A549 (cell line): ENCODE data around the gene OCIAD2.

Experiments used
- CEBPB ChIP-seq, 2 experiments: fragments of >200 bp in 1 of 2; sonication (Bioruptor Twin) in 1 of 2; formaldehyde crosslinking in 1 of 2; IDR thresholded peaks; 2 replicates each; pipeline ENCODE4 v1.6.1; 2012 to 2016
- CHD2 ChIP-seq: fragments of 150-350 bp; IDR thresholded peaks from 2 replicates; pipeline ENCODE4 v1.6.1; 2014; ENCODE audit warnings: low read length; ENCODE audit not compliant: partially characterized antibody
- FOSB ChIP-seq: fragments of 250-450 bp; sonication (Bioruptor Pico); IDR thresholded peaks from 2 replicates; pipeline ENCODE4 v1.5.0; 2020; ENCODE audit warnings: mild to moderate bottlenecking, moderate library complexity
- HES2 ChIP-seq: fragments of >200 bp; sonication (Bioruptor Twin); formaldehyde crosslinking; IDR thresholded peaks from 2 replicates; pipeline ENCODE4 v1.6.1; 2016
- JUNB ChIP-seq: fragments of >200 bp; sonication (Bioruptor Twin); formaldehyde crosslinking; IDR thresholded peaks from 2 replicates; pipeline ENCODE4 v1.6.1; 2016
- MYC ChIP-seq: IDR thresholded peaks from 2 replicates; pipeline ENCODE4 v1.6.1; 2012; ENCODE audit warnings: mild to moderate bottlenecking, inconsistent platforms, low read length, improper control_type of control experiment, borderline replicate concordance
- NPAS2 ChIP-seq: fragments of 250-450 bp; sonication (Bioruptor Pico); IDR thresholded peaks from 2 replicates; pipeline ENCODE4 v1.8.0; 2022; ENCODE audit warnings: mild to moderate bottlenecking, moderate library complexity, borderline replicate concordance
- NR3C1 ChIP-seq: fragments of >200 bp; sonication (Bioruptor Twin); formaldehyde crosslinking; IDR thresholded peaks from 3 replicates; pipeline ENCODE4 v1.6.1; 2017
- POLR2A ChIP-seq: IDR thresholded peaks from 2 replicates; pipeline ENCODE4 v1.6.1; 2012; ENCODE audit warnings: mild to moderate bottlenecking, low read length
- POLR2AphosphoS2 ChIP-seq: conservative IDR thresholded peaks from 2 replicates; pipeline ENCODE4 v1.6.1; 2012; ENCODE audit warnings: low read length, improper control_type of control experiment, inconsistent platforms
- RAD21 ChIP-seq, 2 experiments: fragments of >200 bp in 1 of 2; sonication (Bioruptor Twin) in 1 of 2; formaldehyde crosslinking in 1 of 2; IDR thresholded peaks in 1 of 2; conservative IDR thresholded peaks in 1 of 2; 2 replicates in 1 of 2; 3 replicates in 1 of 2; pipeline ENCODE4 v1.6.1; 2012 to 2018; ENCODE audit warnings: inconsistent platforms in 1 of 2
- ZFP36 ChIP-seq: fragments of 450-650 bp; IDR thresholded peaks from 2 replicates; pipeline ENCODE4 v1.6.1; 2014; ENCODE audit warnings: borderline replicate concordance; ENCODE audit not compliant: partially characterized antibody
- TF ChIP-seq, protein P1 (sequence below): fragments of >200 bp; sonication (Bioruptor Twin); formaldehyde crosslinking; IDR thresholded peaks from 3 replicates; pipeline ENCODE4 v1.5.1; 2016
- TF ChIP-seq, protein P2 (sequence below): fragments of 450-650 bp; IDR thresholded peaks from 2 replicates; pipeline ENCODE4 v1.6.1; 2014; ENCODE audit warnings: antibody characterized with exemption

DNA sequence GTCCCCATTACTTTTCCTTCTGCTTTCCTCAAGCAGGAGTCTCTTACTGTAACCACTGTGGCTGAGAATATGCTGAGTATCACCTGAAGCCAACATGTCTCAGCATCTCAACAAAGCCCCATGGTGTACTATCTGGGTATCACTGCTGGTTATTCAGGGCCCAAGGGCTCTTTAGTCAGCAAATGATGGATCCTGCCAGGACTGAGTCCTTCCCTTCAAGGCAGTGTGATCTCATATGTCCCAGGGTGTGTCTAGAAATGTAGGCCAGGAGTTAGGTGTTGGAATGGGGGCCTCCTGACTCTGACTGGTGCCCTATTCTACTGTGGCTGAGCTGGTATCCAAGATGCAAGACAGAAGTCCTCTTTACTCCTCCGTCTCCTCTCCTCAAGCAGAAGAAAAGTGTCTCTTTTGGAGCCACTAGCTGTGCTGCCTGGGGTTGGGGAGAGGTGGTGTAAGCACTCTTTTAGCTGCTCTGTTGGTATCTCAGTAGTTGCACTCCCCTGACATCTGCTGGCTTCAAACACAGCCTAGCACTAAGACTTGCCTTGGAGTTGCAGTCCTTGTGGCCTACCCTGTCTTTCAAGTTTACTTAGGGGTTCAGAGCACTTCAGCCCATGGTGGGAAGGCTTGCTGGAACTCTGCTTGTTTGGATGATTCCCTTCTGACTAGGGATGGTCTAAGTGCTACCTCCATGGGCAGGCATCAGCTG lies 28.6 kb downstream of the OCIAD2 start:
- no peak for TF ChIP-seq FOSB (CRISPR knock-in tag)
- TF ChIP-seq NPAS2 (CRISPR knock-in tag): no peak
- no peak for TF ChIP-seq POLR2A
- TF ChIP-seq, protein P1, sequence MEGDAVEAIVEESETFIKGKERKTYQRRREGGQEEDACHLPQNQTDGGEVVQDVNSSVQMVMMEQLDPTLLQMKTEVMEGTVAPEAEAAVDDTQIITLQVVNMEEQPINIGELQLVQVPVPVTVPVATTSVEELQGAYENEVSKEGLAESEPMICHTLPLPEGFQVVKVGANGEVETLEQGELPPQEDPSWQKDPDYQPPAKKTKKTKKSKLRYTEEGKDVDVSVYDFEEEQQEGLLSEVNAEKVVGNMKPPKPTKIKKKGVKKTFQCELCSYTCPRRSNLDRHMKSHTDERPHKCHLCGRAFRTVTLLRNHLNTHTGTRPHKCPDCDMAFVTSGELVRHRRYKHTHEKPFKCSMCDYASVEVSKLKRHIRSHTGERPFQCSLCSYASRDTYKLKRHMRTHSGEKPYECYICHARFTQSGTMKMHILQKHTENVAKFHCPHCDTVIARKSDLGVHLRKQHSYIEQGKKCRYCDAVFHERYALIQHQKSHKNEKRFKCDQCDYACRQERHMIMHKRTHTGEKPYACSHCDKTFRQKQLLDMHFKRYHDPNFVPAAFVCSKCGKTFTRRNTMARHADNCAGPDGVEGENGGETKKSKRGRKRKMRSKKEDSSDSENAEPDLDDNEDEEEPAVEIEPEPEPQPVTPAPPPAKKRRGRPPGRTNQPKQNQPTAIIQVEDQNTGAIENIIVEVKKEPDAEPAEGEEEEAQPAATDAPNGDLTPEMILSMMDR: no peak
- TF ChIP-seq NR3C1: no peak
- TF ChIP-seq CEBPB (IDR thresholded peaks at IDR 0.05): no peak
- TF ChIP-seq, protein P2, sequence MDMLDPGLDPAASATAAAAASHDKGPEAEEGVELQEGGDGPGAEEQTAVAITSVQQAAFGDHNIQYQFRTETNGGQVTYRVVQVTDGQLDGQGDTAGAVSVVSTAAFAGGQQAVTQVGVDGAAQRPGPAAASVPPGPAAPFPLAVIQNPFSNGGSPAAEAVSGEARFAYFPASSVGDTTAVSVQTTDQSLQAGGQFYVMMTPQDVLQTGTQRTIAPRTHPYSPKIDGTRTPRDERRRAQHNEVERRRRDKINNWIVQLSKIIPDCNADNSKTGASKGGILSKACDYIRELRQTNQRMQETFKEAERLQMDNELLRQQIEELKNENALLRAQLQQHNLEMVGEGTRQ: no peak
- TF ChIP-seq HES2: no peak
- TF ChIP-seq RAD21 (conservative IDR thresholded peaks at IDR 0.05 in 1 of 2, IDR thresholded peaks at IDR 0.05 in 1 of 2): no peak
- TF ChIP-seq JUNB: no peak
- TF ChIP-seq CHD2: no peak
- TF ChIP-seq ZFP36: no peak
- TF ChIP-seq POLR2AphosphoS2: no peak
- no peak for TF ChIP-seq MYC
